Omental fat pad (tissue), 4 donors: Measurements from ENCODE around the gene ROBO1. TPM values are rescaled to one million over a fixed set of nuclear protein-coding genes. Genes with fewer than 3 reads are reported as not detected.

ENCODE experiments used
- ATAC-seq: fragments of 150-250 bp; one replicate; pipeline ENCODE4 v1.9.1; 2016; ENCODE audit warnings: mild to moderate bottlenecking, moderate library complexity; ENCODE audit not compliant: low FRiP score
- DNase-seq: peaks from one replicate; pipeline ENCODE4 v3.0.0-alpha.2; 2019; ENCODE audit warnings: low spot score
- CTCF ChIP-seq, 3 donors: fragments of 450-650 bp; IDR thresholded peaks; one replicate each; pipeline ENCODE4 v1.5.1; 2016 to 2017; ENCODE audit warnings: antibody characterized with exemption in 3 of 3, mild to moderate bottlenecking in 3 of 3, moderate library complexity in 2 of 3
- total RNA-seq, 4 donors: library from RNA; depleted of rRNA; stranded (reverse); fragments of >200 nt; gene quantifications; one replicate each; pipeline ENCODE4 v1.1.0, GENCODE V29; 2016

Gene ROBO1
- total RNA-seq, 4 donors from 2014 or later = 13.7 to 34.2 (median 21.0) TPM

GRCh38 chr3:78844307-78844706, 923.5 kb downstream of the ROBO1 start:
- DNase-seq = no peak
- ATAC-seq = no peak
- no peak for TF ChIP-seq CTCF (IDR thresholded peaks at IDR 0.05)

- no peak for TF ChIP-seq CTCF (IDR thresholded peaks at IDR 0.05)
- ATAC-seq (no peak), DNase-seq (no peak)
These were observed 928.1 kb downstream of the ROBO1 start for GRCh38 chr3:78839693-78840092.

GRCh38 chr3:78838362-78838761, 929.4 kb downstream of the ROBO1 start:
- no peak for ATAC-seq
- no peak for TF ChIP-seq CTCF (IDR thresholded peaks at IDR 0.05)
- no peak for DNase-seq

GRCh38 chr3:78834910-78835309, 932.9 kb downstream of the ROBO1 start:
- no peak for TF ChIP-seq CTCF (IDR thresholded peaks at IDR 0.05)
- ATAC-seq (no peak), DNase-seq (no peak)

- ATAC-seq = no peak
These were observed 935.0 kb downstream of the ROBO1 start for GRCh38 chr3:78832785-78833204.

GRCh38 chr3:78831446-78831972, 936.3 kb downstream of the ROBO1 start:
- no peak for TF ChIP-seq CTCF (IDR thresholded peaks at IDR 0.05)
- ATAC-seq (no peak), DNase-seq (no peak)

More at GRCh38 chr3:78832785-78833204, 935.0 kb downstream of the ROBO1 start:
- no peak for DNase-seq
- no peak for TF ChIP-seq CTCF (IDR thresholded peaks at IDR 0.05)

- ATAC-seq (no peak), DNase-seq (no peak)
- no peak for TF ChIP-seq CTCF (IDR thresholded peaks at IDR 0.05)
These were observed 937.3 kb downstream of the ROBO1 start for GRCh38 chr3:78830470-78830869.
